Chondrocyte (in vitro differentiated cells): Measurements from ENCODE around the gene CLPTM1L. TPM values are rescaled to one million over a fixed set of nuclear protein-coding genes. Genes with fewer than 3 reads are reported as not detected.
A peak's percentile ranks its signal among the peaks of the same experiment; 100 is the strongest.
"Not testable (repeated sequence)": the region's sequence is repeated elsewhere in the genome, so short reads cannot be mapped to it uniquely, and the experiment has no call there.

ENCODE experiments used
- DNase-seq: peaks from one replicate; pipeline ENCODE4 v3.0.0; 2021; ENCODE audit warnings: mixed read lengths, low spot score
- H3K27ac Mint-ChIP-seq: one replicate; pipeline ENCODE4 v1.8.0; 2021; ENCODE audit warnings: mild to moderate bottlenecking, moderate library complexity, mixed read lengths; ENCODE audit not compliant: unreplicated experiment
- H3K27me3 Mint-ChIP-seq: 2 replicates; pipeline ENCODE4 v1.8.0; 2021; ENCODE audit warnings: low read depth, mixed read lengths
- H3K36me3 Mint-ChIP-seq: 2 replicates; pipeline ENCODE4 v1.8.0; 2021; ENCODE audit warnings: low read depth, mixed read lengths
- H3K4me1 Mint-ChIP-seq: 2 replicates; pipeline ENCODE4 v1.8.0; 2021; ENCODE audit warnings: low read depth, mild to moderate bottlenecking, mixed read lengths
- H3K4me3 Mint-ChIP-seq: one replicate; pipeline ENCODE4 v1.8.0; 2021; ENCODE audit warnings: mild to moderate bottlenecking, moderate library complexity, mixed read lengths; ENCODE audit not compliant: unreplicated experiment
- H3K9me3 Mint-ChIP-seq: 2 replicates; pipeline ENCODE4 v1.8.0; 2021; ENCODE audit warnings: low read depth, mixed read lengths
- total RNA-seq: library from RNA; stranded (reverse); gene quantifications from 3 replicates; pipeline ENCODE4 v1.2.1, GENCODE V29; 2021
- TF ChIP-seq, protein P1 (sequence below): fragments of 200-600 bp; sonication (generic); IDR thresholded peaks from 2 replicates; pipeline ENCODE4 v1.5.0; 2021; ENCODE audit warnings: antibody characterized with exemption, mild to moderate bottlenecking, moderate library complexity

The CLPTM1L gene
- total RNA-seq, 1 donor from 2014 or later: 81.6 TPM

DNA sequence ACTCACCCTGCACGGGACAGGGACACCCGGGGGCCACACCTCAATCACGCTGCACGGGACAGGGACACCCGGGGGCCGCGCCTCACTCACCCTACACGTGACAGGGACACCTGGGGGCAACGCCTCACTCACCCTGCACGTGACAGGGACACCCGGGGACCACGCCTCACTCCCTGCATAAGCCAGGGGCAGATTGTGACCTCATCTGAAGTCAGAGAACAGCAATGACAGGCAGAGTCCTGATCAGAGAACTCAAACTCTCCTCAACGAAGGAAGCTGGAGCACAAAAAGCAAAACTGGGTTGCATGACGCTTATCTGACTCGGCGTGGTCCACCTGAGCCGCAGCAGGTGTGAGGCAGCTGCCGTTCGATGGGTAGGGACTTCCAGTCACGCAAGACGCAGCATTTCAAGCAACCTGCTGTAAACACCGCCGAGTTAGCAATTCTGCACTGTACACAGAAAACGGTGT lies 53.3 kb downstream of the CLPTM1L start:
- H3K4me1 Mint-ChIP-seq: no peaks in the 10 kb centered on the region
- peaks cover 5% of the 10 kb centered on the region for H3K36me3 Mint-ChIP-seq
- TF ChIP-seq, protein P1, sequence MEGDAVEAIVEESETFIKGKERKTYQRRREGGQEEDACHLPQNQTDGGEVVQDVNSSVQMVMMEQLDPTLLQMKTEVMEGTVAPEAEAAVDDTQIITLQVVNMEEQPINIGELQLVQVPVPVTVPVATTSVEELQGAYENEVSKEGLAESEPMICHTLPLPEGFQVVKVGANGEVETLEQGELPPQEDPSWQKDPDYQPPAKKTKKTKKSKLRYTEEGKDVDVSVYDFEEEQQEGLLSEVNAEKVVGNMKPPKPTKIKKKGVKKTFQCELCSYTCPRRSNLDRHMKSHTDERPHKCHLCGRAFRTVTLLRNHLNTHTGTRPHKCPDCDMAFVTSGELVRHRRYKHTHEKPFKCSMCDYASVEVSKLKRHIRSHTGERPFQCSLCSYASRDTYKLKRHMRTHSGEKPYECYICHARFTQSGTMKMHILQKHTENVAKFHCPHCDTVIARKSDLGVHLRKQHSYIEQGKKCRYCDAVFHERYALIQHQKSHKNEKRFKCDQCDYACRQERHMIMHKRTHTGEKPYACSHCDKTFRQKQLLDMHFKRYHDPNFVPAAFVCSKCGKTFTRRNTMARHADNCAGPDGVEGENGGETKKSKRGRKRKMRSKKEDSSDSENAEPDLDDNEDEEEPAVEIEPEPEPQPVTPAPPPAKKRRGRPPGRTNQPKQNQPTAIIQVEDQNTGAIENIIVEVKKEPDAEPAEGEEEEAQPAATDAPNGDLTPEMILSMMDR: no peak
- peaks cover 35% of the 10 kb centered on the region for H3K27me3 Mint-ChIP-seq
- peaks cover 14% of the 10 kb centered on the region for H3K9me3 Mint-ChIP-seq
- DNase-seq: peak; percentile 77
- no peak overlapping the region for H3K4me3 Mint-ChIP-seq
- H3K27ac Mint-ChIP-seq: no peak overlapping the region

DNA sequence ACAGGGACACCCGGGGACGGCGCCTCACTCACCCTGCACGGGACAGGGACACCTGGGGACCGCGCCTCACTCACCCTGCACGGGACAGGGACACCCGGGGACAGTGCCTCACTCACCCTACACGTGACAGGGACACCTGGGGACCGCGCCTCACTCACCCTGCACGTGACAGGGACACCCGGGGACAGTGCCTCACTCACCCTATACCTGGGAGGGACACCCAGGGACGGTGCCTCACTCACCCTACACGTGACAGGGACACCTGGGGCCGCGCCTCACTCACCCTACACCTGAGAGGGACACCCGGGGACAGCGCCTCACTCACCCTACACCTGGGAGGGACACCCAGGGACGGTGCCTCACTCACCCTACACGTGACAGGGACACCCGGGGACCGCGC lies 53.9 kb downstream of the CLPTM1L start:
- H3K27me3 Mint-ChIP-seq: peaks cover 28% of the 10 kb centered on the region
- not testable (repeated sequence) for H3K36me3 Mint-ChIP-seq, H3K4me3 Mint-ChIP-seq, H3K4me1 Mint-ChIP-seq, H3K27ac Mint-ChIP-seq
- H3K9me3 Mint-ChIP-seq: peaks cover 14% of the 10 kb centered on the region
- DNase-seq: peak; percentile 79

DNA sequence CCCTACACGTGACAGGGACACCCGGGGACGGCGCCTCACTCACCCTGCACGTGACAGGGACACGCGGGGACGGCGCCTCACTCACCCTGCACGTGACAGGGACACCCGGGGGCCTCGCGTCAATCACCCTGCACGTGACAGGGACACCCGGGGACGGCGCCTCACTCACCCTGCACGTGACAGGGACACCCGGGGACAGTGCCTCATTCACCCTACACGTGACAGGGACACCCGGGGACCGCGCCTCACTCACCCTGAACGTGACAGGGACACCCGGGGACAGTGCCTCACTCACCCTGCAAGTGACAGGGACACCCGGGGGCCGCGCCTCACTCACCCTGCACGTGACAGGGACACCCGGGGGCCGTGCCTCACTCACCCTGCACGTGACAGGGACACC lies 55.3 kb downstream of the CLPTM1L start:
- H3K4me1 Mint-ChIP-seq, H3K27ac Mint-ChIP-seq, DNase-seq, H3K36me3 Mint-ChIP-seq, H3K4me3 Mint-ChIP-seq: not testable (repeated sequence)
- H3K27me3 Mint-ChIP-seq: peaks cover 27% of the 10 kb centered on the region
- peaks cover 14% of the 10 kb centered on the region for H3K9me3 Mint-ChIP-seq

DNA sequence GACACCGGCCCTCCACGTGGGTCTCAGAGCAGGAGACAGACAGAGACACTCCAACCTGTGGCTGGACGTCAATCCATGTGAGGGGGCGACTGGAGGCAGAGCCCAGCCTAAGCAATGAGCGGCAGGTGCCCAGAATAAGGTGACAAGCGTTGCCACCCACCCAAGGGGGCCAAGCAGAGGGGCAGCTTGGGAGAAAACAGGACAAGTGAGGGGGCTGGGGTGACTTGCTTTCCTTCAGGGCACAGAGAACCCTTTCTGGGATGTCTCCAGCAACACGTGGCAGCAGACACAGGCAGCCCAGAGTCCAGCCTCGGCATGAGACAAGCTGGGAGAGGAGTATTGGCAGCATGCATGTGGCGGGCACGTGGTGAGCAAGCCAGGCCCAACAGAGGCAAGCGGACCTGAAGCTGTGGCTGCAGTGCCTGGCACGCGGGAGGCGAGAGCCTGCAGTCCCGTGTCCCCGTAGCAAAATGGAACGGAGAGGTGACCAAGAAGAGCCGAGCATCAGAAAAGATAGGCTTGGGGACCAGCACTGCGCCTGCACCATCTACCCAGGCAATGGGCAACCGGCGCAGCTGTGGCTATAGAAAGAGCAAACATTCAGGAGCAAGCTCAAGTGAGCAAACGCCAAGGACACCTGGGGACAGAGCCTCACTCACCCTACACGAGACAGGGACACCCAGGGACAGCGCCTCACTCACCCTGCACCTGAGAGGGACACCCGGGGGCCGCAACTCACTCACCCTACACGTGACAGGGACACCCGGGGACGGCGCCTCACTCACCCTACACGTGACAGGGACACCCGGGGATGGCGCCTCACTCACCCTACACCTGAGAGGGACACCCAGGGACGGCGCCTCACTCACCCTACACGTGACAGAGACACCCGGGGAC lies 56.2 kb downstream of the CLPTM1L start:
- Mint-ChIP-seq H3K36me3 (peaks cover 5% of the 10 kb centered on the region), H3K4me3 (no peak overlapping the region), H3K27me3 (peaks cover 26% of the 10 kb centered on the region), H3K27ac (no peak overlapping the region), H3K4me1 (no peaks in the 10 kb centered on the region), H3K9me3 (peaks cover 14% of the 10 kb centered on the region)
- TF ChIP-seq, protein P1: no peak
- no peak for DNase-seq

DNA sequence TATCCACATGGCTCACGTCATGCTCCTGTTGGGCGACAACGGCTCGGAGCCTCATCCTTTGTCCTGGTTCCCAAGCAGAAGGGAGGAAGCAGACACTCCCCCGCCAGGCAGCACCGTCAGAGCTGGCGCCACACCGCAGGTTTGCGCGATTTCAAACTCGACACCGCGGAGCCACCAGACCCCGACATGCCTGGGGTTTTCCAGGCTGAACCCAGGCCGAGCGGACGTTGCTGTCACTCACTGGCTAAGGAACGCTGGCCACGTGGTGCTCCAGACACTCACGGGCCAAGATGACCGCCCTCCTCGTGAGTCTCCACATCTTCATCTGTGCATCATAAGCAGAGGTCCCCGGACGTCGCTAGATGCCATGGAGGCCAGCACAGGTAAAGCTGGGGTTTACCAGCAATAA lies 59.0 kb downstream of the CLPTM1L start:
- Mint-ChIP-seq H3K9me3 (peaks cover 14% of the 10 kb centered on the region), H3K27ac (no peak overlapping the region), H3K27me3 (peaks cover 8% of the 10 kb centered on the region), H3K4me3 (no peak overlapping the region), H3K4me1 (no peaks in the 10 kb centered on the region), H3K36me3 (peaks cover 5% of the 10 kb centered on the region)
- TF ChIP-seq, protein P1: no peak
- peak; percentile 86 for DNase-seq

DNA sequence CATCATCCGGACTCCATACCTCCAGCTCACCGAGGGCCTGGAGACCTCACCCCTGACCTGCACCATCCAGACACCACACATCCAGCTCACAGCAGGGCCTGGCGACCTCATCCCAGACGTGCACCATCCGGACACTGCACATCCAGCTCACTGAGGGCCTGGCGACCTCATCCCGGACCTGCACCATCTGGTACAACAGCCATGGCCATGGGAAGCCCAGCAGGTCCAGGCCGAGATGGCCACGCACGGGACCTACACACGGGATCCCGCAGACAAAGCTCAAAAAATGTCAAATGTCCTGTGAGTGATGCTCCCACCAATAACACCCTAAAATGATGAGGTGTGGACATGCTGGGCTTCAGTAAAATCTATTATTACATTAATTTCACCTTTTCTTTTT lies 59.8 kb downstream of the CLPTM1L start:
- Mint-ChIP-seq H3K36me3 (peaks cover 5% of the 10 kb centered on the region), H3K4me1 (no peaks in the 10 kb centered on the region), H3K4me3 (no peak overlapping the region), H3K27ac (no peak overlapping the region), H3K27me3 (peaks cover 8% of the 10 kb centered on the region), H3K9me3 (peaks cover 14% of the 10 kb centered on the region)
- TF ChIP-seq, protein P1: no peak
- peak; percentile 79 for DNase-seq

DNA sequence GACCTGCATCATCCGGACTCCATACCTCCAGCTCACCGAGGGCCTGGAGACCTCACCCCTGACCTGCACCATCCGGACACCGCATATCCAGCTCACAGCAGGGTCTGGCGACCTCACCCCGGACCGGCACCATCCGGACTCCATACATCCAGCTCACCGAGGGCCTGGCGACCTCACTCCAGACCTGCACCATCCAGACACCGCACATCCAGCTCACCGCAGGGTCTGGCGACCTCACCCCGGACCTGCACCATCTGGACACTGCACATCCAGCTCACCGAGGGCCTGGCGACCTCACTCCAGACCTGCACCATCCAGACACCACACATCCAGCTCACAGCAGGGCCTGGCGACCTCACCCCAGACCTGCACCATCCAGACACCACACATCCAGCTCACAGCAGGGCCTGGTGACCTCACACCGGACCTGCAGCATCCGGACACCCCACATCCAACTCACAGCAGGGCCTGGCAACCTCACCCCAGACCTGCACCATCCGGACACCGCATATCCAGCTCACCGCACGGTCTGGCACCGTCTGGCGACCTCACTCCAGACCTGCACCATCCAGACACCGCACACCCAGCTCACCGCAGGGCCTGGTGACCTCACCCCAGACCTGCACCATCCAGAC lies 60.4 kb downstream of the CLPTM1L start:
- DNase-seq: peak; percentile 68
- not testable (repeated sequence) for H3K36me3 Mint-ChIP-seq, H3K4me1 Mint-ChIP-seq, H3K27ac Mint-ChIP-seq, H3K27me3 Mint-ChIP-seq, H3K4me3 Mint-ChIP-seq
- H3K9me3 Mint-ChIP-seq: peaks cover 14% of the 10 kb centered on the region

DNA sequence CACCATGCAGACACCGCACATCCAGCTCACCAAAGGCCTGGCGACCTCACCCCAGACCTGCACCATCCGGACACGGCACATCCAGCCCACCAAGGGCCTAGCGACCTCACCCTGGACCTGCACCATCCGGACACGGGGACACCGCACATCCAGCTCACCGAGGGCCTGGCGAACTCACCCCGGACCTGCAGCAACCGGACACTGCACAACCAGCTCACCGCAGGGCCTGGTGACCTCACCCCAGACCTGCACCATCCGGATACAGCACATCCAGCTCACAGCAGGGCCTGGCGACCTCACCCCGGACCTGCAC lies 61.2 kb downstream of the CLPTM1L start:
- H3K4me3 Mint-ChIP-seq, H3K4me1 Mint-ChIP-seq, H3K27me3 Mint-ChIP-seq, H3K27ac Mint-ChIP-seq, H3K36me3 Mint-ChIP-seq: not testable (repeated sequence)
- peaks cover 12% of the 10 kb centered on the region for H3K9me3 Mint-ChIP-seq
- DNase-seq: peak; percentile 81
